HepG2 (cell line): Measurements from ENCODE around the gene HLA-DMB. TPM values are rescaled to one million over a fixed set of nuclear protein-coding genes. Genes with fewer than 3 reads are reported as not detected.
A peak's percentile ranks its signal among the peaks of the same experiment; 100 is the strongest.

Source experiments
- ETV5 ChIP-seq: IDR thresholded peaks from 2 replicates; pipeline ENCODE4 v1.6.1; 2018; ENCODE audit warnings: missing biosample characterization, missing genetic modification reagents, inconsistent platforms, borderline replicate concordance
- MTF1 ChIP-seq: sonication (generic); formaldehyde crosslinking; IDR thresholded peaks from 2 replicates; pipeline ENCODE4 v1.5.0; 2020; ENCODE audit warnings: missing genetic modification reagents
- TBX3 ChIP-seq: fragments of 450-650 bp; IDR thresholded peaks from 2 replicates; pipeline ENCODE4 v1.6.1; 2017; ENCODE audit warnings: antibody characterized with exemption, mild to moderate bottlenecking, inconsistent platforms, borderline replicate concordance
- ZMYM3 ChIP-seq: sonication (generic); formaldehyde crosslinking; IDR thresholded peaks from 2 replicates; pipeline ENCODE4 v1.5.1; 2020; ENCODE audit warnings: mild to moderate bottlenecking, missing genetic modification reagents
- ZNF207 ChIP-seq: fragments of 450-650 bp; IDR thresholded peaks from 2 replicates; pipeline ENCODE4 v1.6.1; 2016; ENCODE audit warnings: antibody characterized with exemption, borderline replicate concordance
- ZNF326 ChIP-seq: sonication (generic); formaldehyde crosslinking; IDR thresholded peaks from 2 replicates; pipeline ENCODE4 v1.4.0; 2020; ENCODE audit warnings: missing genetic modification reagents, borderline replicate concordance
- polyA plus RNA-seq, 8 experiments: library from polyadenylated mRNA; depleted of rRNA in 3 of 8; stranded (reverse) in 7 of 8; unstranded in 1 of 8; fragments of >200 nt; fragmentation: Illumina TruSeq in 4 of 8; extraction: Trizol in 4 of 8; gene quantifications; 2 replicates each; pipeline versions ENCODE4 v1.2.1 to v1.2.3, GENCODE V29; 2011 to 2016; ENCODE audit warnings: low read depth in 4 of 8, missing spikeins in 1 of 8, mixed read lengths in 1 of 8; ENCODE audit not compliant: insufficient read depth in 1 of 8
- total RNA-seq, 5 experiments: library from RNA; depleted of rRNA; stranded (reverse); fragments of >200 nt; fragmentation: Illumina TruSeq; extraction: Trizol; gene quantifications; 2 replicates each; pipeline ENCODE4 v1.2.3, GENCODE V29; 2016; ENCODE audit warnings: low read depth in 1 of 5
- TF ChIP-seq, protein P1 (sequence below): sonication (generic); formaldehyde crosslinking; IDR thresholded peaks from 2 replicates; pipeline ENCODE4 v1.4.0; 2020; ENCODE audit warnings: missing genetic modification reagents, borderline replicate concordance
- TF ChIP-seq, protein P2 (sequence below): sonication (generic); formaldehyde crosslinking; IDR thresholded peaks from 2 replicates; pipeline ENCODE4 v1.5.1; 2020; ENCODE audit warnings: missing genetic modification reagents, mild to moderate bottlenecking, borderline replicate concordance
- TF ChIP-seq, protein P3 (sequence below), 2 experiments: IDR thresholded peaks; 2 replicates each; pipeline ENCODE4 v1.6.1; 2011 to 2012; ENCODE audit warnings: low read length in 2 of 2, borderline replicate concordance in 1 of 2, low read depth in 1 of 2, mild to moderate bottlenecking in 1 of 2, moderate library complexity in 1 of 2
- TF ChIP-seq, protein P4 (sequence below): sonication (generic); formaldehyde crosslinking; IDR thresholded peaks from 2 replicates; pipeline ENCODE4 v1.4.0; 2020; ENCODE audit warnings: mild to moderate bottlenecking, missing genetic modification reagents, borderline replicate concordance
- TF ChIP-seq, protein P5 (sequence below): sonication (generic); formaldehyde crosslinking; IDR thresholded peaks from 2 replicates; pipeline ENCODE4 v1.8.0; 2022; ENCODE audit warnings: mild to moderate bottlenecking, missing genetic modification reagents, moderate library complexity

HLA-DMB gene
- total and polyA plus RNA-seq, 2 of the 13 experiments (the other 11 are each of a cell fraction or from before 2014, with no cell fraction given), result not detected

DNA sequence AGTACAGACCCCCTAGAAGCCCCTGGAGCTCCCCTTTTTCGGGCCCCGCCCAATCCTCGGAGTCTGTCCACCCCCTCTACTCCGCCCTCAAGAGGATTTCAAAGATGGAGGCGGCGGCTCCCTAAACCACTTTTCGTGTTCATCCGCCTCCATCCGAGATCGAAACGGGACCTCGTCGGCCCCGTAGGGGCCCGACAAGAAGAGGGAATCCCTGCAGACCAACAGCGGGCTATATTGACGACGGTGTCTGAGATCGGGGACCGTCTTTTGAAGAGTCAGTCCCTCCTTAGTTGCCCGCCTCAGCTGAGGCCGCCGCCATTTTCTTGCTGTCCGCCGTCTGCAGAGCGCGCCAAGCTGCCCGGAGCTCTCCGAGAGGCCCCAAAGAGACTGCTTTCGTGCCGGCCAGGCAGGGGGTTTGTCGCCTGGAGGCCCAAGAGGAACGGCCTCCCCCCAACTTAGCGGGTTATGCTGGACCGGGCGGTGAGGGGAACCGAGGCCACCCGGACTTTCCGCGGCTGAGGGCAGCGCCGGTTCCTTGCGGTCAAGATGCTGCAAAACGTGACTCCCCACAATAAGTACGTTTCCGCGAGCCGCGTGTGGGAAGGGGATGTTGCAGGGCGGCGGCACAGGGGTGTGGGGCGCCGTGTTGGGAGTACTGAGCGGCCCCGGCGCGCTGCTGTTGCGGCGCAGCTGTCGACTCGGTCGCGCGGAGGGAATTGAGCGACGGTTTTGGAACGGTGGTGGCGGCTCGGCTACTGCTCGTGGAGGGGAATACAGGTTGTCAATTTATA is 31.7 kb upstream of the HLA-DMB start (continued):
- TF ChIP-seq, protein P1, sequence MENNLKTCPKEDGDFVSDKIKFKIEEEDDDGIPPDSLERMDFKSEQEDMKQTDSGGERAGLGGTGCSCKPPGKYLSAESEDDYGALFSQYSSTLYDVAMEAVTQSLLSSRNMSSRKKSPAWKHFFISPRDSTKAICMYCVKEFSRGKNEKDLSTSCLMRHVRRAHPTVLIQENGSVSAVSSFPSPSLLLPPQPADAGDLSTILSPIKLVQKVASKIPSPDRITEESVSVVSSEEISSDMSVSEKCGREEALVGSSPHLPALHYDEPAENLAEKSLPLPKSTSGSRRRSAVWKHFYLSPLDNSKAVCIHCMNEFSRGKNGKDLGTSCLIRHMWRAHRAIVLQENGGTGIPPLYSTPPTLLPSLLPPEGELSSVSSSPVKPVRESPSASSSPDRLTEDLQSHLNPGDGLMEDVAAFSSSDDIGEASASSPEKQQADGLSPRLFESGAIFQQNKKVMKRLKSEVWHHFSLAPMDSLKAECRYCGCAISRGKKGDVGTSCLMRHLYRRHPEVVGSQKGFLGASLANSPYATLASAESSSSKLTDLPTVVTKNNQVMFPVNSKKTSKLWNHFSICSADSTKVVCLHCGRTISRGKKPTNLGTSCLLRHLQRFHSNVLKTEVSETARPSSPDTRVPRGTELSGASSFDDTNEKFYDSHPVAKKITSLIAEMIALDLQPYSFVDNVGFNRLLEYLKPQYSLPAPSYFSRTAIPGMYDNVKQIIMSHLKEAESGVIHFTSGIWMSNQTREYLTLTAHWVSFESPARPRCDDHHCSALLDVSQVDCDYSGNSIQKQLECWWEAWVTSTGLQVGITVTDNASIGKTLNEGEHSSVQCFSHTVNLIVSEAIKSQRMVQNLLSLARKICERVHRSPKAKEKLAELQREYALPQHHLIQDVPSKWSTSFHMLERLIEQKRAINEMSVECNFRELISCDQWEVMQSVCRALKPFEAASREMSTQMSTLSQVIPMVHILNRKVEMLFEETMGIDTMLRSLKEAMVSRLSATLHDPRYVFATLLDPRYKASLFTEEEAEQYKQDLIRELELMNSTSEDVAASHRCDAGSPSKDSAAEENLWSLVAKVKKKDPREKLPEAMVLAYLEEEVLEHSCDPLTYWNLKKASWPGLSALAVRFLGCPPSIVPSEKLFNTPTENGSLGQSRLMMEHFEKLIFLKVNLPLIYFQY, result no peak
- TF ChIP-seq MTF1 (no peak), ZNF326 (CRISPR knock-in tag) (no peak), ZMYM3 (CRISPR knock-in tag) (no peak), TBX3 (no peak), ETV5 (CRISPR knock-in tag) (no peak), ZNF207 (no peak)
- TF ChIP-seq, protein P2, sequence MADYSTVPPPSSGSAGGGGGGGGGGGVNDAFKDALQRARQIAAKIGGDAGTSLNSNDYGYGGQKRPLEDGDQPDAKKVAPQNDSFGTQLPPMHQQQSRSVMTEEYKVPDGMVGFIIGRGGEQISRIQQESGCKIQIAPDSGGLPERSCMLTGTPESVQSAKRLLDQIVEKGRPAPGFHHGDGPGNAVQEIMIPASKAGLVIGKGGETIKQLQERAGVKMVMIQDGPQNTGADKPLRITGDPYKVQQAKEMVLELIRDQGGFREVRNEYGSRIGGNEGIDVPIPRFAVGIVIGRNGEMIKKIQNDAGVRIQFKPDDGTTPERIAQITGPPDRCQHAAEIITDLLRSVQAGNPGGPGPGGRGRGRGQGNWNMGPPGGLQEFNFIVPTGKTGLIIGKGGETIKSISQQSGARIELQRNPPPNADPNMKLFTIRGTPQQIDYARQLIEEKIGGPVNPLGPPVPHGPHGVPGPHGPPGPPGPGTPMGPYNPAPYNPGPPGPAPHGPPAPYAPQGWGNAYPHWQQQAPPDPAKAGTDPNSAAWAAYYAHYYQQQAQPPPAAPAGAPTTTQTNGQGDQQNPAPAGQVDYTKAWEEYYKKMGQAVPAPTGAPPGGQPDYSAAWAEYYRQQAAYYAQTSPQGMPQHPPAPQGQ (CRISPR knock-in tag), result no peak
- TF ChIP-seq, protein P3, sequence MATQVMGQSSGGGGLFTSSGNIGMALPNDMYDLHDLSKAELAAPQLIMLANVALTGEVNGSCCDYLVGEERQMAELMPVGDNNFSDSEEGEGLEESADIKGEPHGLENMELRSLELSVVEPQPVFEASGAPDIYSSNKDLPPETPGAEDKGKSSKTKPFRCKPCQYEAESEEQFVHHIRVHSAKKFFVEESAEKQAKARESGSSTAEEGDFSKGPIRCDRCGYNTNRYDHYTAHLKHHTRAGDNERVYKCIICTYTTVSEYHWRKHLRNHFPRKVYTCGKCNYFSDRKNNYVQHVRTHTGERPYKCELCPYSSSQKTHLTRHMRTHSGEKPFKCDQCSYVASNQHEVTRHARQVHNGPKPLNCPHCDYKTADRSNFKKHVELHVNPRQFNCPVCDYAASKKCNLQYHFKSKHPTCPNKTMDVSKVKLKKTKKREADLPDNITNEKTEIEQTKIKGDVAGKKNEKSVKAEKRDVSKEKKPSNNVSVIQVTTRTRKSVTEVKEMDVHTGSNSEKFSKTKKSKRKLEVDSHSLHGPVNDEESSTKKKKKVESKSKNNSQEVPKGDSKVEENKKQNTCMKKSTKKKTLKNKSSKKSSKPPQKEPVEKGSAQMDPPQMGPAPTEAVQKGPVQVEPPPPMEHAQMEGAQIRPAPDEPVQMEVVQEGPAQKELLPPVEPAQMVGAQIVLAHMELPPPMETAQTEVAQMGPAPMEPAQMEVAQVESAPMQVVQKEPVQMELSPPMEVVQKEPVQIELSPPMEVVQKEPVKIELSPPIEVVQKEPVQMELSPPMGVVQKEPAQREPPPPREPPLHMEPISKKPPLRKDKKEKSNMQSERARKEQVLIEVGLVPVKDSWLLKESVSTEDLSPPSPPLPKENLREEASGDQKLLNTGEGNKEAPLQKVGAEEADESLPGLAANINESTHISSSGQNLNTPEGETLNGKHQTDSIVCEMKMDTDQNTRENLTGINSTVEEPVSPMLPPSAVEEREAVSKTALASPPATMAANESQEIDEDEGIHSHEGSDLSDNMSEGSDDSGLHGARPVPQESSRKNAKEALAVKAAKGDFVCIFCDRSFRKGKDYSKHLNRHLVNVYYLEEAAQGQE (IDR thresholded peaks at IDR 0.05; ENCODE audit: borderline replicate concordance in 1 of 2, low read depth in 1 of 2, low read length in 2 of 2), result no peak
- TF ChIP-seq, protein P4, sequence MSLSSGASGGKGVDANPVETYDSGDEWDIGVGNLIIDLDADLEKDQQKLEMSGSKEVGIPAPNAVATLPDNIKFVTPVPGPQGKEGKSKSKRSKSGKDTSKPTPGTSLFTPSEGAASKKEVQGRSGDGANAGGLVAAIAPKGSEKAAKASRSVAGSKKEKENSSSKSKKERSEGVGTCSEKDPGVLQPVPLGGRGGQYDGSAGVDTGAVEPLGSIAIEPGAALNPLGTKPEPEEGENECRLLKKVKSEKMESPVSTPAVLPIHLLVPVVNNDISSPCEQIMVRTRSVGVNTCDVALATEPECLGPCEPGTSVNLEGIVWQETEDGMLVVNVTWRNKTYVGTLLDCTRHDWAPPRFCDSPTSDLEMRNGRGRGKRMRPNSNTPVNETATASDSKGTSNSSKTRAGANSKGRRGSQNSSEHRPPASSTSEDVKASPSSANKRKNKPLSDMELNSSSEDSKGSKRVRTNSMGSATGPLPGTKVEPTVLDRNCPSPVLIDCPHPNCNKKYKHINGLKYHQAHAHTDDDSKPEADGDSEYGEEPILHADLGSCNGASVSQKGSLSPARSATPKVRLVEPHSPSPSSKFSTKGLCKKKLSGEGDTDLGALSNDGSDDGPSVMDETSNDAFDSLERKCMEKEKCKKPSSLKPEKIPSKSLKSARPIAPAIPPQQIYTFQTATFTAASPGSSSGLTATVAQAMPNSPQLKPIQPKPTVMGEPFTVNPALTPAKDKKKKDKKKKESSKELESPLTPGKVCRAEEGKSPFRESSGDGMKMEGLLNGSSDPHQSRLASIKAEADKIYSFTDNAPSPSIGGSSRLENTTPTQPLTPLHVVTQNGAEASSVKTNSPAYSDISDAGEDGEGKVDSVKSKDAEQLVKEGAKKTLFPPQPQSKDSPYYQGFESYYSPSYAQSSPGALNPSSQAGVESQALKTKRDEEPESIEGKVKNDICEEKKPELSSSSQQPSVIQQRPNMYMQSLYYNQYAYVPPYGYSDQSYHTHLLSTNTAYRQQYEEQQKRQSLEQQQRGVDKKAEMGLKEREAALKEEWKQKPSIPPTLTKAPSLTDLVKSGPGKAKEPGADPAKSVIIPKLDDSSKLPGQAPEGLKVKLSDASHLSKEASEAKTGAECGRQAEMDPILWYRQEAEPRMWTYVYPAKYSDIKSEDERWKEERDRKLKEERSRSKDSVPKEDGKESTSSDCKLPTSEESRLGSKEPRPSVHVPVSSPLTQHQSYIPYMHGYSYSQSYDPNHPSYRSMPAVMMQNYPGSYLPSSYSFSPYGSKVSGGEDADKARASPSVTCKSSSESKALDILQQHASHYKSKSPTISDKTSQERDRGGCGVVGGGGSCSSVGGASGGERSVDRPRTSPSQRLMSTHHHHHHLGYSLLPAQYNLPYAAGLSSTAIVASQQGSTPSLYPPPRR (CRISPR knock-in tag), result no peak
- TF ChIP-seq, protein P5, sequence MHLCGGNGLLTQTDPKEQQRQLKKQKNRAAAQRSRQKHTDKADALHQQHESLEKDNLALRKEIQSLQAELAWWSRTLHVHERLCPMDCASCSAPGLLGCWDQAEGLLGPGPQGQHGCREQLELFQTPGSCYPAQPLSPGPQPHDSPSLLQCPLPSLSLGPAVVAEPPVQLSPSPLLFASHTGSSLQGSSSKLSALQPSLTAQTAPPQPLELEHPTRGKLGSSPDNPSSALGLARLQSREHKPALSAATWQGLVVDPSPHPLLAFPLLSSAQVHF (CRISPR knock-in tag), result peak; percentile 91; the same call in 1 of the 2 replicates
